ENCODE data around the gene KRT9. TPM values are rescaled to one million over a fixed set of nuclear protein-coding genes. Genes with fewer than 3 reads are reported as not detected.
"Not testable (repeated sequence)": the region's sequence is repeated elsewhere in the genome, so short reads cannot be mapped to it uniquely, and the experiment has no call there.

Gene KRT9
- total RNA-seq, 1 donor from 2014 or later: 0.26 TPM

GRCh38 chr17:41592601-41593305, 20.9 kb upstream of the KRT9 start:
- TF ChIP-seq CTCF (IDR thresholded peaks at IDR 0.05; ENCODE audit: insufficient read depth, low read length, severe bottlenecking): no peak
- no peaks in the 10 kb centered on the region for H3K36me3 ChIP-seq (ENCODE audit: control insufficient read depth, insufficient read depth, low read length)
- DNase-seq (ENCODE audit: low read depth) (peak; percentile 65), FAIRE-seq (no peak)
- no peaks in the 10 kb centered on the region for H3K27me3 ChIP-seq (ENCODE audit: control insufficient read depth, insufficient read depth, low read length)
- H3K4me3 ChIP-seq (ENCODE audit: low read depth, low read length): no peak overlapping the region

- no peak overlapping the region for H3K4me3 ChIP-seq (ENCODE audit: low read depth, low read length)
Measured at GRCh38 chr17:41589301-41589700, 17.4 kb upstream of the KRT9 start.

GRCh38 chr17:41588126-41588810, 16.4 kb upstream of the KRT9 start:
- peak; percentile 76 for DNase-seq (ENCODE audit: low read depth)
- Histone ChIP-seq H3K4me3 (ENCODE audit: low read depth, low read length) (no peak overlapping the region), H3K36me3 (ENCODE audit: control insufficient read depth, insufficient read depth, low read length) (peaks cover 3% of the 10 kb centered on the region), H3K27me3 (ENCODE audit: control insufficient read depth, insufficient read depth, low read length) (no peaks in the 10 kb centered on the region)
- no peak for FAIRE-seq
- TF ChIP-seq CTCF (IDR thresholded peaks at IDR 0.05; ENCODE audit: insufficient read depth, low read length, severe bottlenecking): no peak

More at GRCh38 chr17:41589301-41589700, 17.4 kb upstream of the KRT9 start:
- TF ChIP-seq CTCF (IDR thresholded peaks at IDR 0.05; ENCODE audit: insufficient read depth, low read length, severe bottlenecking): no peak
- Histone ChIP-seq H3K36me3 (ENCODE audit: control insufficient read depth, insufficient read depth, low read length) (no peaks in the 10 kb centered on the region), H3K27me3 (ENCODE audit: control insufficient read depth, insufficient read depth, low read length) (no peaks in the 10 kb centered on the region)
- FAIRE-seq: no peak
- DNase-seq (ENCODE audit: low read depth): no peak

- H3K27me3 ChIP-seq (ENCODE audit: control insufficient read depth, insufficient read depth, low read length): no peaks in the 10 kb centered on the region
- H3K4me3 ChIP-seq (ENCODE audit: low read depth, low read length): peak within 1 kb of the TSS; percentile 15
- no peak for TF ChIP-seq CTCF (IDR thresholded peaks at IDR 0.05; ENCODE audit: insufficient read depth, low read length, severe bottlenecking)
- peak; percentile 89 for DNase-seq (ENCODE audit: low read depth)
- H3K36me3 ChIP-seq (ENCODE audit: control insufficient read depth, insufficient read depth, low read length): peaks cover 5% of the 10 kb centered on the region
- FAIRE-seq: no peak
Measured at GRCh38 chr17:41586863-41587495, 15.1 kb upstream of the KRT9 start, which contains the start of gene KRT14. Gene KRT14, minus strand, starts transcription at chr17:41586895. Its CDS starts 61 bp downstream, at chr17:41586834.

- TF ChIP-seq CTCF (IDR thresholded peaks at IDR 0.05; ENCODE audit: insufficient read depth, low read length, severe bottlenecking): no peak
- H3K27me3 ChIP-seq (ENCODE audit: control insufficient read depth, insufficient read depth, low read length): no peaks in the 10 kb centered on the region
- H3K36me3 ChIP-seq (ENCODE audit: control insufficient read depth, insufficient read depth, low read length): peaks cover 5% of the 10 kb centered on the region
- FAIRE-seq: peak; percentile 58
- no peak for DNase-seq (ENCODE audit: low read depth)
- H3K4me3 ChIP-seq (ENCODE audit: low read depth, low read length): peak overlapping the region; percentile 15
Measured at GRCh38 chr17:41585301-41586056, 13.6 kb upstream of the KRT9 start.

- not testable (repeated sequence) for DNase-seq (ENCODE audit: low read depth); H3K4me3 ChIP-seq (ENCODE audit: low read depth, low read length); H3K36me3 ChIP-seq (ENCODE audit: control insufficient read depth, insufficient read depth, low read length); H3K27me3 ChIP-seq (ENCODE audit: control insufficient read depth, insufficient read depth, low read length)
- FAIRE-seq: peak; percentile 99
Measured at GRCh38 chr17:41584331-41584927, 12.6 kb upstream of the KRT9 start.
